K562 (cell line): ENCODE measurements around the gene ADAMTS14. TPM values are rescaled to one million over a fixed set of nuclear protein-coding genes. Genes with fewer than 3 reads are reported as not detected.
A peak's percentile ranks its signal among the peaks of the same experiment; 100 is the strongest.

Source experiments
- CXXC5 ChIP-seq: fragments of 250-450 bp; sonication (Bioruptor Pico); IDR thresholded peaks from 2 replicates; pipeline ENCODE4 v1.8.0; 2022; ENCODE audit warnings: inconsistent platforms, mild to moderate bottlenecking, moderate library complexity
- ETV1 ChIP-seq: fragments of 450-650 bp; conservative IDR thresholded peaks from 2 replicates; pipeline ENCODE4 v1.6.1; 2016; ENCODE audit warnings: missing genetic modification characterization, control low read depth, low read depth, missing compliant biosample characterization
- FOXK2 ChIP-seq, 2 experiments: fragments of 450-650 bp; IDR thresholded peaks in 1 of 2; conservative IDR thresholded peaks in 1 of 2; 2 replicates each; pipeline ENCODE4 v1.6.1; 2016; ENCODE audit warnings: low read depth in 2 of 2, mild to moderate bottlenecking in 1 of 2
- GABPA ChIP-seq: fragments of 200-800 bp; sonication (Bioruptor generic); conservative IDR thresholded peaks from 2 replicates; pipeline ENCODE4 v1.6.1; 2016; ENCODE audit warnings: low read depth, missing genetic modification characterization, missing compliant biosample characterization
- LCOR ChIP-seq: sonication (generic); formaldehyde crosslinking; IDR thresholded peaks from 2 replicates; pipeline ENCODE4 v1.8.0; 2022; ENCODE audit warnings: mild to moderate bottlenecking, missing genetic modification reagents
- MECOM ChIP-seq: fragments of 250-450 bp; sonication (Bioruptor Pico); IDR thresholded peaks from 2 replicates; pipeline ENCODE4 v1.8.0; 2022; ENCODE audit warnings: inconsistent platforms
- RAD21 ChIP-seq, 2 experiments: fragments of 250-450 bp in 1 of 2; fragments of 450-650 bp in 1 of 2; sonication (Bioruptor Pico) in 1 of 2; formaldehyde crosslinking in 1 of 2; IDR thresholded peaks in 1 of 2; conservative IDR thresholded peaks in 1 of 2; 2 replicates each; pipeline versions ENCODE4 v1.4.0 to v1.8.0; 2020 to 2022; ENCODE audit warnings: mild to moderate bottlenecking in 2 of 2, moderate library complexity in 1 of 2
- TSC22D4 ChIP-seq: fragments of 450-650 bp; IDR thresholded peaks from 2 replicates; pipeline ENCODE4 v1.6.1; 2016; ENCODE audit warnings: missing genetic modification characterization, missing biosample characterization, control low read depth
- ZNF224 ChIP-seq: sonication (generic); formaldehyde crosslinking; IDR thresholded peaks from 2 replicates; pipeline ENCODE4 v1.8.0; 2022; ENCODE audit warnings: mild to moderate bottlenecking, missing genetic modification reagents
- ZNF239 ChIP-seq: fragments of 250-450 bp; sonication (Bioruptor Pico); IDR thresholded peaks from 2 replicates; pipeline ENCODE4 v1.4.0; 2020; ENCODE audit warnings: mild to moderate bottlenecking
- ZNF668 ChIP-seq: fragments of 250-450 bp; sonication (Bioruptor Pico); IDR thresholded peaks from 2 replicates; pipeline ENCODE4 v1.8.0; 2022; ENCODE audit warnings: mild to moderate bottlenecking, inconsistent platforms
- ZNF75A ChIP-seq: fragments of 450-650 bp; formaldehyde crosslinking; IDR thresholded peaks from 2 replicates; pipeline ENCODE4 v1.4.0; 2020; ENCODE audit warnings: mild to moderate bottlenecking
- ZNF766 ChIP-seq: fragments of 200-800 bp; sonication (Bioruptor generic); conservative IDR thresholded peaks from 2 replicates; pipeline ENCODE4 v1.6.1; 2016; ENCODE audit warnings: missing genetic modification characterization, missing compliant biosample characterization
- ZNF79 ChIP-seq: fragments of 250-450 bp; sonication (Bioruptor Pico); IDR thresholded peaks from 2 replicates; pipeline ENCODE4 v1.4.0; 2020; ENCODE audit warnings: low read depth, mild to moderate bottlenecking, moderate library complexity
- polyA plus RNA-seq, 8 experiments: library from polyadenylated mRNA; depleted of rRNA in 4 of 8; stranded (reverse) in 5 of 8; unstranded in 3 of 8; fragments of >200 nt; fragmentation: Nextera tagmentation in 2 of 8; fragmentation: Illumina TruSeq in 1 of 8; extraction: Ambion mirVana in 2 of 8; extraction: Trizol in 1 of 8; gene quantifications; 2 replicates each; pipeline versions ENCODE4 v1.2.1 to v1.2.3, GENCODE V29; 2011 to 2014; ENCODE audit warnings: inconsistent platforms in 1 of 8, missing spikeins in 1 of 8
- total RNA-seq, 7 experiments: library from RNA; depleted of rRNA in 6 of 7; stranded (reverse); fragments of >200 nt in 6 of 7; fragmentation: Illumina TruSeq in 2 of 7; extraction: Trizol in 2 of 7; gene quantifications; 2 replicates each; pipeline versions ENCODE4 v1.2.1 to v1.2.3, GENCODE V29; 2011 to 2021; ENCODE audit warnings: low replicate concordance in 1 of 7
- TF ChIP-seq, protein P1 (sequence below): fragments of 450-650 bp; formaldehyde crosslinking; IDR thresholded peaks from 2 replicates; pipeline ENCODE4 v1.4.0; 2022; ENCODE audit warnings: missing genetic modification characterization
- TF ChIP-seq, protein P2 (sequence below), 2 experiments: fragments of 200-800 bp in 1 of 2; sonication (Bioruptor generic) in 1 of 2; sonication (generic) in 1 of 2; formaldehyde crosslinking in 1 of 2; IDR thresholded peaks in 1 of 2; conservative IDR thresholded peaks in 1 of 2; 2 replicates each; pipeline versions ENCODE4 v1.5.0 to v1.6.1; 2016 to 2020; ENCODE audit warnings: missing compliant biosample characterization in 1 of 2, missing genetic modification characterization in 1 of 2, missing genetic modification reagents in 1 of 2
- TF ChIP-seq, protein P3 (sequence below): sonication (generic); formaldehyde crosslinking; IDR thresholded peaks from 2 replicates; pipeline ENCODE4 v1.8.1; 2023; ENCODE audit warnings: mild to moderate bottlenecking, missing genetic modification reagents
- TF ChIP-seq, protein P4 (sequence below): sonication (generic); formaldehyde crosslinking; IDR thresholded peaks from 2 replicates; pipeline ENCODE4 v1.8.0; 2022; ENCODE audit warnings: missing genetic modification reagents, mild to moderate bottlenecking, moderate library complexity, borderline replicate concordance

Gene ADAMTS14
- total and polyA plus RNA-seq, 9 of the 15 experiments (the other 6 are each of a cell fraction or from before 2014, with no cell fraction given) = 0.04 to 37.4 (median 15.9) TPM

DNA sequence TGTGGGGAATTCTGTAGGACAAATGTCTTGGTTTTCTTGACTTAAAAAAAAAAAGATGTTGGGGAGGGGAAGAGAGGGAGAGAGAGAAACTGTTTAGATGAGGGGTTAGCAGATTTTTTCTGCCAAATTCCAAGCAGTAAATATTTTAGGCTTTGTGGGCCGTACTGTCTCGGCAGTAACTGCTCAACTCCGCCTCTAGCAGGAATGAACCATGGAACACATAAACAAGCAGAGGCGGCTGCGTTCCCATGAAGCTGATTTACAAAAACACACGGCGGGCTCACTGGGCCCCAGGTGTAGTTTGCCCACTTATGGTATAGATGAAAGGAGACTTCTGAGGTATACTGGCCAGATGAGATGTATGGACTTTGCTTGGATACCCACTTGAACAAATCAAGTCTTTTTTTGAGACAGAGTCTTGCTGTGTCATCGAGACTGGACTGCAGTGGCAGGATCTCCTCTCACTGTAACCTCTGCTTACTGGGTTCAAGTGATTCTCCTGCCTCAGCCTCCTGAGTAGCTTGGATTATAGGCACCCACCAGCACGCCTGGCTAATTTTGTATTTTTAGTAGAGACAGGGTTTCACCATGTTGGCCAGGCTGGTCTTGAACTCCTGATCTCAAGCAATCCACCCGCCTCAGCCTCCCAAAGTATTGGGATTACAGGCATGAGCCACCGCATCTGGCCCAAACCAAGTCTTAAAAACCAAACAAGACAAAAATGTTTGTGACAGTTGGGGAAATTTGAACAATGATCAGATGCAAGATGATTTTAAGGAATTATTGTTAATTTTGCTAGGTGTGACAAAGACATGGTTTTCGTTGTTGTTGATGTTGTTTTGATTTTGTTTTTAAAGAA lies 9.7 kb upstream of the ADAMTS14 start (continued):
- TF ChIP-seq, protein P1, sequence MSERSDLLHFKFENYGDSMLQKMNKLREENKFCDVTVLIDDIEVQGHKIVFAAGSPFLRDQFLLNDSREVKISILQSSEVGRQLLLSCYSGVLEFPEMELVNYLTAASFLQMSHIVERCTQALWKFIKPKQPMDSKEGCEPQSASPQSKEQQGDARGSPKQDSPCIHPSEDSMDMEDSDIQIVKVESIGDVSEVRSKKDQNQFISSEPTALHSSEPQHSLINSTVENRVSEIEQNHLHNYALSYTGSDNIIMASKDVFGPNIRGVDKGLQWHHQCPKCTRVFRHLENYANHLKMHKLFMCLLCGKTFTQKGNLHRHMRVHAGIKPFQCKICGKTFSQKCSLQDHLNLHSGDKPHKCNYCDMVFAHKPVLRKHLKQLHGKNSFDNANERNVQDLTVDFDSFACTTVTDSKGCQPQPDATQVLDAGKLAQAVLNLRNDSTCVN (CRISPR knock-in tag) = no peak
- peak; percentile 90 to 91 for TF ChIP-seq FOXK2 (conservative IDR thresholded peaks at IDR 0.05 in 1 of 2, IDR thresholded peaks at IDR 0.05 in 1 of 2; ENCODE audit: low read depth in 2 of 2)
- 0 out of 2 replicates have a peak, but pooled peaks have one; percentile 35 for TF ChIP-seq ZNF79 (CRISPR knock-in tag)
- TF ChIP-seq, protein P2, sequence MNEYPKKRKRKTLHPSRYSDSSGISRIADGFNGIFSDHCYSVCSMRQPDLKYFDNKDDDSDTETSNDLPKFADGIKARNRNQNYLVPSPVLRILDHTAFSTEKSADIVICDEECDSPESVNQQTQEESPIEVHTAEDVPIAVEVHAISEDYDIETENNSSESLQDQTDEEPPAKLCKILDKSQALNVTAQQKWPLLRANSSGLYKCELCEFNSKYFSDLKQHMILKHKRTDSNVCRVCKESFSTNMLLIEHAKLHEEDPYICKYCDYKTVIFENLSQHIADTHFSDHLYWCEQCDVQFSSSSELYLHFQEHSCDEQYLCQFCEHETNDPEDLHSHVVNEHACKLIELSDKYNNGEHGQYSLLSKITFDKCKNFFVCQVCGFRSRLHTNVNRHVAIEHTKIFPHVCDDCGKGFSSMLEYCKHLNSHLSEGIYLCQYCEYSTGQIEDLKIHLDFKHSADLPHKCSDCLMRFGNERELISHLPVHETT (CRISPR knock-in tag; conservative IDR thresholded peaks at IDR 0.05 in 1 of 2, IDR thresholded peaks at IDR 0.05 in 1 of 2) = no peak; a peak in 1 of 4 replicates
- TF ChIP-seq ZNF224 = no peak
- peak; percentile 60; the same call in 1 of the 2 replicates for TF ChIP-seq LCOR (CRISPR knock-in tag)
- peak; percentile 68 for TF ChIP-seq ZNF239 (CRISPR knock-in tag)
- no peak for TF ChIP-seq TSC22D4 (tag)
- peak; percentile 60 for TF ChIP-seq CXXC5
- 0 out of 2 replicates have a peak, but pooled peaks have one; percentile 68 for TF ChIP-seq ZNF668
- 0 out of 2 replicates have a peak, but pooled peaks have one; percentile 44 for TF ChIP-seq ZNF75A (CRISPR knock-in tag)
- TF ChIP-seq GABPA (tag) = 0 out of 2 replicates have a peak, but pooled peaks have one; percentile 29
- peak in 1 of 2 experiments; percentile 17; a peak in 2 of 4 replicates for TF ChIP-seq RAD21 (CRISPR knock-in tag; conservative IDR thresholded peaks at IDR 0.05 in 1 of 2, IDR thresholded peaks at IDR 0.05 in 1 of 2)
- TF ChIP-seq, protein P3, sequence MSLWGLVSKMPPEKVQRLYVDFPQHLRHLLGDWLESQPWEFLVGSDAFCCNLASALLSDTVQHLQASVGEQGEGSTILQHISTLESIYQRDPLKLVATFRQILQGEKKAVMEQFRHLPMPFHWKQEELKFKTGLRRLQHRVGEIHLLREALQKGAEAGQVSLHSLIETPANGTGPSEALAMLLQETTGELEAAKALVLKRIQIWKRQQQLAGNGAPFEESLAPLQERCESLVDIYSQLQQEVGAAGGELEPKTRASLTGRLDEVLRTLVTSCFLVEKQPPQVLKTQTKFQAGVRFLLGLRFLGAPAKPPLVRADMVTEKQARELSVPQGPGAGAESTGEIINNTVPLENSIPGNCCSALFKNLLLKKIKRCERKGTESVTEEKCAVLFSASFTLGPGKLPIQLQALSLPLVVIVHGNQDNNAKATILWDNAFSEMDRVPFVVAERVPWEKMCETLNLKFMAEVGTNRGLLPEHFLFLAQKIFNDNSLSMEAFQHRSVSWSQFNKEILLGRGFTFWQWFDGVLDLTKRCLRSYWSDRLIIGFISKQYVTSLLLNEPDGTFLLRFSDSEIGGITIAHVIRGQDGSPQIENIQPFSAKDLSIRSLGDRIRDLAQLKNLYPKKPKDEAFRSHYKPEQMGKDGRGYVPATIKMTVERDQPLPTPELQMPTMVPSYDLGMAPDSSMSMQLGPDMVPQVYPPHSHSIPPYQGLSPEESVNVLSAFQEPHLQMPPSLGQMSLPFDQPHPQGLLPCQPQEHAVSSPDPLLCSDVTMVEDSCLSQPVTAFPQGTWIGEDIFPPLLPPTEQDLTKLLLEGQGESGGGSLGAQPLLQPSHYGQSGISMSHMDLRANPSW (CRISPR knock-in tag) = no peak
- no peak for TF ChIP-seq ZNF766 (CRISPR knock-in tag)
- TF ChIP-seq MECOM (CRISPR knock-in tag) = 0 out of 2 replicates have a peak, but pooled peaks have one; percentile 15
- TF ChIP-seq ETV1 = 0 out of 2 replicates have a peak, but pooled peaks have one; percentile 28
- TF ChIP-seq, protein P4, sequence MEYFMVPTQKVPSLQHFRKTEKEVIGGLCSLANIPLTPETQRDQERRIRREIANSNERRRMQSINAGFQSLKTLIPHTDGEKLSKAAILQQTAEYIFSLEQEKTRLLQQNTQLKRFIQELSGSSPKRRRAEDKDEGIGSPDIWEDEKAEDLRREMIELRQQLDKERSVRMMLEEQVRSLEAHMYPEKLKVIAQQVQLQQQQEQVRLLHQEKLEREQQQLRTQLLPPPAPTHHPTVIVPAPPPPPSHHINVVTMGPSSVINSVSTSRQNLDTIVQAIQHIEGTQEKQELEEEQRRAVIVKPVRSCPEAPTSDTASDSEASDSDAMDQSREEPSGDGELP (CRISPR knock-in tag) = peak; percentile 30; the same call in 1 of the 2 replicates
